Measurements from ENCODE around the gene ROR1.

Gene ROR1

GRCh38 chr1:64162151-64162550 lies 388.3 kb downstream of the ROR1 start:
- DNase-seq (ENCODE audit: low read depth) = no peak
- H3K4me3 ChIP-seq (ENCODE audit: low read length) = no peak overlapping the region
- TF ChIP-seq, protein P1, sequence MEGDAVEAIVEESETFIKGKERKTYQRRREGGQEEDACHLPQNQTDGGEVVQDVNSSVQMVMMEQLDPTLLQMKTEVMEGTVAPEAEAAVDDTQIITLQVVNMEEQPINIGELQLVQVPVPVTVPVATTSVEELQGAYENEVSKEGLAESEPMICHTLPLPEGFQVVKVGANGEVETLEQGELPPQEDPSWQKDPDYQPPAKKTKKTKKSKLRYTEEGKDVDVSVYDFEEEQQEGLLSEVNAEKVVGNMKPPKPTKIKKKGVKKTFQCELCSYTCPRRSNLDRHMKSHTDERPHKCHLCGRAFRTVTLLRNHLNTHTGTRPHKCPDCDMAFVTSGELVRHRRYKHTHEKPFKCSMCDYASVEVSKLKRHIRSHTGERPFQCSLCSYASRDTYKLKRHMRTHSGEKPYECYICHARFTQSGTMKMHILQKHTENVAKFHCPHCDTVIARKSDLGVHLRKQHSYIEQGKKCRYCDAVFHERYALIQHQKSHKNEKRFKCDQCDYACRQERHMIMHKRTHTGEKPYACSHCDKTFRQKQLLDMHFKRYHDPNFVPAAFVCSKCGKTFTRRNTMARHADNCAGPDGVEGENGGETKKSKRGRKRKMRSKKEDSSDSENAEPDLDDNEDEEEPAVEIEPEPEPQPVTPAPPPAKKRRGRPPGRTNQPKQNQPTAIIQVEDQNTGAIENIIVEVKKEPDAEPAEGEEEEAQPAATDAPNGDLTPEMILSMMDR (conservative IDR thresholded peaks at IDR 0.05; ENCODE audit: low read depth, low read length) = no peak

GRCh38 chr1:64162804-64163203 lies 389.0 kb downstream of the ROR1 start:
- H3K4me3 ChIP-seq (ENCODE audit: low read length) = no peak overlapping the region
- no peak for DNase-seq (ENCODE audit: low read depth)
- TF ChIP-seq, protein P1 (conservative IDR thresholded peaks at IDR 0.05; ENCODE audit: low read depth, low read length) = no peak

DNA sequence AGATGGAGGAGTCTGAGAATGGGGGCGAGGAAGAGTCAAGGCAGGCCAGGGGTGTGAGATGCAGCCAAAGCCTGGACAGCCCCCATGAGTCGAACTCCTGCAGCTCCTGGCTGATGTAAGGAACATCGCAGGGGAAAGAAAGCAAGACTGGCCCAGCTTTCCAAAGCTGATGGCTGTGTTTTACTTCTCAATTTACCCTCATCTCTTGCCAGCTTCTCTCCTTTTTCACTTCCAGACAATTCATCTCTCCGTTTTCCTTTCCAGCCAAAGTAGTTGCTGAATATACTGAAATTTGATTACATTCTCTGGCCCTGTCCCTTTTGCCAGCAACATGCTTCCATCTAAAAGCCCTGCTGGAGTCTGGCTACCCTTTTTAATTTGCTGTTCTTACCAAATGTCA lies 389.6 kb downstream of the ROR1 start:
- TF ChIP-seq, protein P1 (conservative IDR thresholded peaks at IDR 0.05; ENCODE audit: low read depth, low read length) = no peak
- H3K4me3 ChIP-seq (ENCODE audit: low read length) = no peak overlapping the region
- no peak for DNase-seq (ENCODE audit: low read depth)

- TF ChIP-seq, protein P1 (conservative IDR thresholded peaks at IDR 0.05; ENCODE audit: low read depth, low read length) = peak; percentile 68
- DNase-seq (ENCODE audit: low read depth) = no peak
- no peak overlapping the region for H3K4me3 ChIP-seq (ENCODE audit: low read length)
Measured at GRCh38 chr1:64163970-64164369, 390.2 kb downstream of the ROR1 start.

GRCh38 chr1:64166629-64167028 lies 392.8 kb downstream of the ROR1 start:
- H3K4me3 ChIP-seq (ENCODE audit: low read length) = no peak overlapping the region
- no peak for DNase-seq (ENCODE audit: low read depth)
- TF ChIP-seq, protein P1 (conservative IDR thresholded peaks at IDR 0.05; ENCODE audit: low read depth, low read length) = no peak

GRCh38 chr1:64167176-64167575 lies 393.4 kb downstream of the ROR1 start:
- no peak overlapping the region for H3K4me3 ChIP-seq (ENCODE audit: low read length)
- TF ChIP-seq, protein P1 (conservative IDR thresholded peaks at IDR 0.05; ENCODE audit: low read depth, low read length) = no peak
- DNase-seq (ENCODE audit: low read depth) = no peak

DNA sequence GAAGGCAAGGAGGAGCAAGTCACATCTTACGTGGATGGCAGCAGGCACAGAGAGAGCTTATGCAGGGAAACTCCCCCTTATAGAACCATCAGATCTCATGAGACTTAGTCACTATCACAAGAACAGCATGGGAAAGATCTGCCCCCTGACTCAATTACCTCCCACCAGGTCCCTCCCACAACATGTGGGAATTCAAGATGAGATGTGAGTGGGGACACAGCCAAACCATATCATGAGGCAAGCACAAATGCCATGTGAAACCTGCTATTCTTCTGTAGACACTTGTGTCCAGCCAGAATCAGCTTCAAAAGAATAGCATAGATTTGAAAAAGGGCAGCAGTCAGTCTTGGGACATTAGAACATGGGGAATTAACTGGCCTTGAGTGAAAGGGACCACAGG lies 397.4 kb downstream of the ROR1 start:
- no peak overlapping the region for H3K4me3 ChIP-seq (ENCODE audit: low read length)
- DNase-seq (ENCODE audit: low read depth) = no peak
- TF ChIP-seq, protein P1 (conservative IDR thresholded peaks at IDR 0.05; ENCODE audit: low read depth, low read length) = no peak
